ENCODE data around the gene TMEM106C.
"Not testable (repeated sequence)": the region's sequence is repeated elsewhere in the genome, so short reads cannot be mapped to it uniquely, and the experiment has no call there.

The TMEM106C gene

DNA sequence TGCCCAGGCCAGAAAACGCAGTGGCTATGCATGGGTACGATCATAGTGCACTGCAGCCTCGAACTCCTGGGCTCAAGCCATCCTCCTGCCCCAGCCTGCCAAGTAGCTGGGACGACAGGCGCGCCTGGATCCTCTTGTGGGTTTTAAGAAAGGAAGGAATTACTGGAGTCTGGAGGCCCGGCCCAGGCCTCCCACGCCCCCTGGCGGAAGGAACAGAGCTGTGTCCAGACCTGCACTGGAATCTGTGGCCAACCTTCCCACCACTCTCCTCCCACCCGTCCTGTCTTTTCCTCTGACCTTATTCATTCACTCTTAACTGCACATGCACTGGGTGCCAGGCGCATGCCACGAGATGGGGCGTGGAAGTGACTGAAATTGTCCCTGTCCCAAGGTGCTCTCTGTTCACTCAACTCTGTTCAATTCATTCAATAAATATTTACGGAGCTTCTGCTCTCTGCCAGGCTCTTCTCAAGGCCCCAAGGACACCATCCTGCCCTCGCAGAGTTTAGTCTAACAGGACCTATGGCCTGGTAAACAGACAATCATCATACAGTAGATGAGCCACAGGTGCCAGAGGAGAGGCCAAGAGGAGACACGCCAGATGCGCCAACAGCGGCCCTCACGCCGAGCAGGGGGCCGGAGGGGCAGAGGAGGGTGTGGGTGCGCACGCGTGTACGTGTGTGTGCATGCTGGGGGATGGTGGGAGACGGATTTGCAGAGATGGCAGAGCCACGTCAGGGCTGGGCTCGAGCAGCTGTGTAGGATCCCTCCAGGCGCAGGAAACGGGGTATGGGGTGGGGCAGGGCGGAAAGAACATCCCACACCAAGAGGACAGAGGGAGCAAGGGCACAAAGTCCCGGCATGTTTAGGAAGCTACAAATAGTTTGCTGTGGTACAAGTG, 13.7 kb upstream of the TMEM106C start:
- DNase-seq (peak; percentile 76), ATAC-seq (peak; percentile 67)

DNA sequence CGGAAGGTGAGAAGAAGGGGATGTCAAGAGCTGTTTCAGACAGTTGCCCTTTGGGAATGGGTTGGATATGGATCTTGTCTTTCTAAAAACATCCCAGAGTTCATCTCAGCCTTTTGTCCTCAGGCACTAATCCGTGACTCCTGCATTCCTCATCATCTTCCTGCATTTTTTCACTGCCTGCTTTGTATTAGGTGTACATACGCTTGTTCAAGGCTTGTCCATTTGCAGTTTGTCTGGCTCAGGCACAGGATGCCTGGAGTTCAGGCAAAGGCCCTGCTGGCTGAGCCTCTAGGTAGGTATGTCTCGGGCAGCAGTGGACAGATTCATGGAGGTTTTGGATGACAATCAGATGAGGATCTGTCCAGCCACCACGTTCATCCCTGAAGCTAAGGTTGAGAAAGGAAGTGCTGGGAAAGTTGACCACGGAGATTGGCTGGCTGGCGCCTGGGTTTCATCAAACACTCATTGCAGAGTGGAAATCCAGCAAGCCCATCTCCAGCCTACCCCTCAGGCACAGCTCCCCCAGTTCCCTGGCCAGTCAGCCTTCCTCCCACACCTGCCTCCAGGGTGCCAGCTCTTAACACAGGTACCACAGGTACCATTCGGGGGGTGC, 12.4 kb upstream of the TMEM106C start:
- DNase-seq: no peak
- no peak for ATAC-seq

DNA sequence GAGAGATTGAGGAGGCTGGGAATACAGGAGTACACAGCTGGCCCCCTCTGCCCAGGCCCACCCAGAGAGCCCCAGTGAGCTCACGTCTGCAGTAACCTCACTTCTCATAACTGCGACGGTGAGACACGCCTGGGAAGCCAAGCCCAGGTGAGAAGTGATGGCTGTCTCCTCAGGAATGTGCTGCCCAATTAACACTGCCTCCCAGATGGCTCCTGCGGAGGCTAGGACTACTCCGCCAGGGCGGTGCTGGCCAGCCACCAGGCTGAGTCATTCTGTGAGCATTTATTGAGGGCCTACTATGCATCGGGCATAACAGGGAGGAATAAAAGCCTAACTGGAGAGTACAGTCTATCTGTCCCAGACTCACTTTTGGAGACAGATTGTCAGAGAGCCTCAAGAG, 9.3 kb upstream of the TMEM106C start:
- ATAC-seq (no peak), DNase-seq (no peak)

DNA sequence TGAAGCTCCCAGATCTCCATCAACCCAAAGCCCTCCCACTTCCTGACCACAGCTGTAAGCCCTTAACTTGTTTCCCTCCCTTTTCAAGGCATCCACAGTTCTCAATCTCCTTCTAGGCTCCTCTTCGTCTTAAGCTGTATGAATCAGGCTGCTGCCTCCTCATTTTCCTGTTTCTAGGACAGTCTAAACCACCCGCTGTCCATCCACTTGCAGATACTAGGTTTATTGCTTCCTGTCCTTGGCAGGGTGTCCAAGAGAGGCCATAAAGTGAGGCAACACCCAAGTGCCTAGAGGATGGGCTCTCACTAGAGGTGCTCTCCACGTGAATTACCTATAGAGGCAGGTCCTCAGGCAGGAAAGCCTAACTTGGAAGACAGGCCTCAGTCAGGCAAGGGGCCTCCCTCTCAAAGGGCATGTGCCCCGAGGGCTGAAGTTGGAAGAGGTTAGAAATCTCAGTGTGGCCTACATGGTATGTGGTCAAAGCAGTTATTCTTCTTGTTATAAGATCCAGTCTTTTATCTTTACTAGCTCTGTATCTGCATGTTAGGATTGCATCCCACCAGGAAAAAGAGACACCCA, 8.8 kb upstream of the TMEM106C start:
- DNase-seq (no peak), ATAC-seq (no peak)

DNA sequence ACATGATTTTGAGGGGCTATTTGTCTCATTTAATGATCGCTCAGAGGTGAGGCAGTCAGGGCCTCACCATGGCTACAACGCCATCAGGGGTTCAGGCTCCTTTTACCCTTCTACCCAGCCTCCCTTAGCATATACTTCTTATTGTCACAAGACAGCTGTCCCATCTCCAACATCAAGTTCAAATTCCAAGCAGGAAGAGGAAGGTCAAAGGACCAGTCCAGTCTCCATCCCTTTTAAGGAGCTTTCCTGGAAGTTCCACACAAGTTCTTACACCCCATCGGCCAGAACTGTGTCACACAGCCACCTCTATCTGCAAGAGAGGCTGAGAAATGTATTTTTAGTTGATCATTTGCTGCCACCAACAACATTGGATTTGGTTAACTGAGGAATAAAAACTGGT, 8.3 kb upstream of the TMEM106C start:
- DNase-seq (no peak), ATAC-seq (no peak)

DNA sequence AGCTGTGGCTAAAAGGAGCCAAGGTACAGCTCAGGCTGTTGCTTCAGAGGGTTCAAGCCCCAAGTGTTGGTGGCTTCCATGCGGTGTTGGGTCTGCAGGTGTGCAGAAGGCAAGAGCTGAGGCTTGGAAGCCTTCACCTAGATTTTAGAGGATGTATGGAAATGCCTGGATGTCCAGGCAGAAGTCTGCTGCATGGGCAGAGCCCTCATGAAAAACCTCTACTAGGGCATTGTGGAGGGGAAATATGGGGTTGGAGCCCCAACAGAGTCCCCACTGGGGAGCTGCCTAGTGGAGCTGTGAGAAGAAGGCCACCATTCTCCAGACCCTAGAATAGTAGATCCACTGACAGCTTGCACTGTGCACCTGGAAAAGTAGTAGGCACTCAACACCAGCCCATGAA, 5.7 kb upstream of the TMEM106C start:
- not testable (repeated sequence) for ATAC-seq, DNase-seq

DNA sequence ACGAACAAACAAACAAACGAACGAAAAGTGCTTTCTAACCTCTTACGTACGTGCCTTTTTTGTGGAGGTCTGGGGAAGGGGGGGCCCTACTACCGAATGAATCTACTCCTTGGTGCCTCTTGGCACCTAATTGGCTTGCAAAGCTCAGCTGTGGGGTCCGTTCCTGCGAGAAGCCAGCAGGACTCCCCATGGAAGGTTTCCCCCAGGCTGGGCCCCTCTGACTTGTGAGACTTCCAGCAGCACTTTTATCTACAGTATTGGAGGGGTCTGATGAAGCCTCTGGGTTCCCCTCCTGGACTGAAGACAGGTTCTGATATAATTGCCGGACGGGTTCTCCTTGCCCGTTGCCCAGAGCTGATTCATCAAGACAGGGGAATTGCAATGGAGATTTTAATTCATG, 1.2 kb upstream of the TMEM106C start:
- ATAC-seq: no peak
- no peak for DNase-seq

DNA sequence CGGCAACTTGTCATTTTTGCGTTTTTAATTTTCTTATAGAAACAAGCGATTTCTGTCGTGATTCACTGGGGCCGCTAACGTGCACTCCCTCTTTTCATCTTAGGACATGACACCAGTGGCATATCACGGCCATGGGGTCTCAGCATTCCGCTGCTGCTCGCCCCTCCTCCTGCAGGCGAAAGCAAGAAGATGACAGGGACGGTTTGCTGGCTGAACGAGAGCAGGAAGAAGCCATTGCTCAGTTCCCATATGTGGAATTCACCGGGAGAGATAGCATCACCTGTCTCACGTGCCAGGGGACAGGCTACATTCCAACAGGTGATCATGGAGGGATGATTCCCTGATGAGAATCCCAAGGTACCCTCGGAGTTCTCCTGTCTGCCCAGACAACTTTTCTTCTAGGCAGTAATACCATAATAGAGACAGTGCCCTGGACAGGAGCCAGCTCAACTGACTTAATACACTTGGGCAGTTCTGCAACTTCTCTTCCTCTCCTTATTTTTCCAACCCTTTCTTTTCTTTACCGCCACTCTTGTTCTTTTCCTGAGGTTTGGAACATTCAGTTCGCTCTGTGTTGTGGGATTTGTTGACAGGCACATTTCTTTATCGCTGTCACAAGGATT, 821 bp downstream of the TMEM106C start:
- ATAC-seq (no peak), DNase-seq (peak; percentile 36)

DNA sequence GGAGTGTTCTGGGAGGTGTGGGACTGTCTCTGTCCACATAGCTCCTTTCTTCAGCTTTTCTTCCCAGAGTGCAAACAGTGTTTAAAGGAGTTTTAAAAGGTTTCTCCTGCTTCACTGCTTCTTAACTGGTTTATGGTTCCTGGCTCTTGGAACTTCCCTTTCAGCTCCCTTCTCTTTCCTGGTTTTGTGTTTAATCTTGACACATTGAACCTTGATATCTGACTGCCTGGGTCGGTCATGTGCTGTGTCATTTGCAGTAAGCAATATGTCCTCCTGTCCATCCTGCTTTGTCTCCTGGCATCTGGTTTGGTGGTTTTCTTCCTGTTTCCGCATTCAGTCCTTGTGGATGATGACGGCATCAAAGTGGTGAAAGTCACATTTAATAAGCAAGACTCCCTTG, 2.2 kb downstream of the TMEM106C start:
- ATAC-seq: no peak
- DNase-seq: no peak

DNA sequence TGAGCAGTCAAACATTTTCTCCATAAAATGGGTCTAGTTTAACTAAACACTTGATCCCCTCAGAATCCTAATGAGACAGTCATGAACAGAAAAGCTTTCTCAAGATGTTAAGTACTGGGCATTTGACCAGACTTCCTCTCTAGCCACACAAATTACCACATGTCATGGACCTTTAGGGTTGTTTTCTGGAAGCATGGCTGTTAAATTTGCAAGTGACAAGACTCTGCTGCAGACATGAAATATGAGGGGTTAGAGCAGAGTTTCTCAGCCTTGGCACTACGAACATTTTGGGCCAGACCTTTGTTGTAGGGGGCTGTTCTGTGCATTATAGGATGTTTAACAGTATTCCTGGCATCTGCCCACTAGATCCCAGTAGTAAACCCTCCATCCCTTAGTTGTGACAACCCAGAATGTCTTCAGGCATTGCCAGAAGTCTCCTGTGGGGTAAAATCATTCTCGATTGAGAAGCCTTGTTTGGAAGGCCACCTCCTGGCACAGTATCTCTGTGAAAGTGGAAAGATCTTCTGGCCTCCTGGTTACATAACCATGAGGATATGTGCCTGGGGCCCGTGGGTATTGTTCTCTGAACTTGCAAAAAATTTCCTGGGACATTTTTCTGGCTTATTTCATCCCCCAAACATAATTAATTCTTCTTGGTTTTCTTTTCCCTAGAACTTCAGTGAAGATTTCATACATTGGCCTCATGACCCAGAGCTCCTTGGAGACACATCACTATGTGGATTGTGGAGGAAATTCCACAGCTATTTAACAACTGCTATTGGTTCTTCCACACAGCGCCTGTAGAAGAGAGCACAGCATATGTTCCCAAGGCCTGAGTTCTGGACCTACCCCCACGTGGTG, 4.3 kb downstream of the TMEM106C start:
- ATAC-seq (no peak), DNase-seq (no peak)

DNA sequence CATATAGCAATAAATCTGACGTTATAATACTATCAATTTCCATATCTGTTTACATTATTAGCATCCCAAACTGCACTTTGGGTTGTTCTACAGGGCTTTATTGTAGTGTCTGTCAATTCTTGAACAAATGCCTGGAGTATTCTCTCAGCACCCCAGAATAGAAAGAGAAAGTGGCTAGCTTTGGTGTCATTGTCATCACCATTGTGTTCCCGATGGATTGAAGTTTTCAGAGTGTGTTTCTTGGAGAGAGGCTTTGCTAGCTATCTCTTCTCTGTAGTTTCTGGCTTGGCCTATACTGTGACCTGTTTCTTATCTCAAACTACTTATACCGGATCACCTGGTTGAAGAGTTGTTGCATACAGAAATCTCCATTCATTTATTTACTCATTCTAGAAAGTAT, 6.4 kb downstream of the TMEM106C start:
- DNase-seq: no peak
- no peak for ATAC-seq

DNA sequence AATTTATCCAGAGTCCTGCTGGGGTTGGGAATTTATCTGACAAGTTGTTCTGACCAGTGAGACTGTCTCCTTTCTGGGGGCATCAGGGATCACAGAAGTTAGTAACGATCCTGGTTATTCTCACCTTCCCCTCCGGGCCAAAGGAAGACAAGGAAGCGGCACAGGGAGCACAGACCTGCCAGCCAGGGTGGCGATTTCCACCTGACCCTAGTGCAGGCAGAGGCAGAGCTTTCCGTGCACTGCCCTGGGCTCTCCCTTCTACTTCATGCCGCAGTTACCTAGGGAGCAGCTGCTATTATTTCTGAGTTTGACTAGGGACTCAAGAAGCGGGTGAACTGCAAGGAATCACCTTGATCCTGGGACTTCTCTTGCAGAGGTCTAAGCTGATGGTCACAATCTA, 7.4 kb downstream of the TMEM106C start:
- no peak for ATAC-seq
- no peak for DNase-seq

DNA sequence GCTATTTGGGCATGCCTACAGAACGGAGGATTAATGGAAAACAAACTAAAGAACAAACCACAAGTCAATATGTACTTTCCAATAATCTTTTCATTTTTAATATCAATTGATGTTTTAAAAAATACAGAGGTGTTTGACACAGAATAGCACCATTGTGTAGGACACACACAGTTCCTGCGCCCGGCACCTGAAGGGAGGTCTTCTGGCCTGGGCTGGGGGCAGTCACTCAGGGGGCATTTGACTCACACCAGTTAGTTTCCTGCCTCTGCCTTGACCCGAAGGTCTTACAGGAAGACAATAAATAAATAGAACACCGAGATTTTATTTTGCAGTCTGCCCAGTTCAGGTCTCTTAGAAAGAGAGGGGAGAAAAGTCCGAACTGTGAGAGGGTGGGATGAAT, 9.5 kb downstream of the TMEM106C start:
- DNase-seq (no peak), ATAC-seq (no peak)

DNA sequence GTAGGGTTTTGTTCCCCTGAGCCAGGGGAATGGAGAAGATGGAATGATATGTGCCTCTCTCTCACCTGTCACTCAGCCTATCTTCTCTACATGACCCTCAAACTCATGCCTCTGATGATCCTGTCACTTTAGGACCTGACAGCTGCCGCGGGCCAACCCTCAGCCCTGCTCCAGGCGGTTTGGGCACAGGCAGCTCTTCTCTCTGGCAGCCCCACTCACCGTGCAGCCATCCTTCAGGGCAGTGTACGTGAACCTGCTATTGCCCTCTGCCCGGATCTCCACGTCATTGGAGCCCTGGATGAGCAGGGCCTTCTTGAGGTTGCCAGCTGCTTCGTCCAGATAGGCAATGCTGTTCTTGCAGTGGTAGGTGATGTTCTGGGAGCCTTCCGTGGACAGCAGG, 10.5 kb downstream of the TMEM106C start:
- ATAC-seq (no peak), DNase-seq (no peak)

DNA sequence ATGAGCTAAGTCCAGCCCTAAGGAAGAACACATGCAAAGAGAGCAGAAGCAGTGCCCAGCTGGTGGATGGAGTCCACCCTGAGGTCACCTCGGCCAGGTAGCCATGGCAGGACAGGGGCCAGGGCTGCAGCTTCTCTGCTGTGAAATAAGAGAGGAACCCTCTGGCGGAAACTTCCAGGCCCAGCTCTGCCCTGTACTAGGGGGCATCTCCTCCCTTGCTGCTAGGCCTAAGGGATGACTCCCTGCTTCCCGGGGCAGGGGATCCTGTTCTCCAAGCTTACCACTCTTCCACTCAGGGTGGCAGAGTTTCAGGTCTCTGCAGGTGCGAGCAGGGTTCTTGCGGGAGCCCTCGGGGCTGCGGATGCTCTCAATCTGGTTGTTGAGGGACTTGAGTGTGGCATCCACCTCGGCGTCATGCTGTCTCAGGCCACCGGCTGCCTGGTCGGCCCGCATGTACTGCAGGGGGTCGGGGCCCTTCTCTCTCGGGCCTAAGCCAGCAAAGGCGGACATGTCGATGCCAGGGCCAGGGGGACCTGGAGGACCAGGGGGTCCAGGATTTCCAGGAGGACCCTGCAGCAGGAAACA, 11.7 kb downstream of the TMEM106C start:
- ATAC-seq: no peak
- no peak for DNase-seq

DNA sequence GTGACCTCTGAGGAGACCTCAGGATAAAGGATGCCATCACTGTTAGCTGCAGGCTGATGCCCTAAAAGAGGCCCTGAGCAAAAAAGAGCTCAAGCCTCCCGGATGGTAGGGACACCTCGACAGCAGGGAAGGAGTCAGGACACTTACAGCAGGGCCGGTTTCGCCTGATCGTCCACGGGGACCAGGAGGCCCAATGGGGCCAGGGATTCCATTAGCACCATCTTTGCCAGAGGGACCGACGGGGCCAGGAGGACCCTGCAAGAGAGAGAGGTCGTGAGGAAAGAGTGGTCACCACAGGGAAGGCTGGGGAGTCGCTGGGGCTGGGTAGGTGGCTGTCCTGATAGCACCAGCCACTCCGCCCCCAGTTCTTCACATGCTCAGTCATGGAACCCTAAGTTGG, 12.4 kb downstream of the TMEM106C start:
- DNase-seq (no peak), ATAC-seq (no peak)

DNA sequence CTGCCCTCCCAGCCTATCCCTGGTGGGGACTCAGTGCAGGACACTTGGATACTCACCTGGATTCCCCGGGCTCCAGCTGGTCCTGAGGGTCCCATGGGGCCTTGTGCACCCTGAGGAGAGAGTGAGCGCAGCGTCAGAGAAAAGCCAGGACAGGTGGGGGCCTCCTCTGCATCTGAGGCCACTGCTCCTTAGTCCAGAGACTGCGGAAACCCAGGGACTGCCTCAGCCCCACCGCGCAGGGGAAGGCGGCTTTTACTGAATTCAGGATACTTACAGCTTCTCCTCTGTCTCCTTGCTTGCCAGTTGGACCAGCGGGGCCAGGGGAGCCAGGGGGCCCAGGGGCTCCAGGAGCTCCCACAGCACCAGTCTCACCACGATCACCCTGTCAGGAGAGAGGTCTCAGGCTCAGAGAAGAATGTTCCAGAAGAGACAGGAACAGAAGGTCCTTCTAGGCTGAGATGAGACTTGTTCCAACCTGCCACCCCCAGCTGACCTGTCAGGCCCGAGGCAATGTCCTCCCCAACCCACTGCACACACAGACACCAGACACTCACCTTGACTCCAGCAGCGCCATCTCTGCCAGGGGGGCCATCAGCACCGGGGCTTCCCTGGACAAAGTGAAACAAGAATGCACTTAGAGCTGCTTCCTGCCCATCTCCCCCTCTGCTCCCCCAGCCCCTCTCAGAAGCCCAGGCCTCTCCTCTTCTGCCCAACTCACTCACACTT, 13.8 kb downstream of the TMEM106C start:
- ATAC-seq (no peak), DNase-seq (no peak)

DNA sequence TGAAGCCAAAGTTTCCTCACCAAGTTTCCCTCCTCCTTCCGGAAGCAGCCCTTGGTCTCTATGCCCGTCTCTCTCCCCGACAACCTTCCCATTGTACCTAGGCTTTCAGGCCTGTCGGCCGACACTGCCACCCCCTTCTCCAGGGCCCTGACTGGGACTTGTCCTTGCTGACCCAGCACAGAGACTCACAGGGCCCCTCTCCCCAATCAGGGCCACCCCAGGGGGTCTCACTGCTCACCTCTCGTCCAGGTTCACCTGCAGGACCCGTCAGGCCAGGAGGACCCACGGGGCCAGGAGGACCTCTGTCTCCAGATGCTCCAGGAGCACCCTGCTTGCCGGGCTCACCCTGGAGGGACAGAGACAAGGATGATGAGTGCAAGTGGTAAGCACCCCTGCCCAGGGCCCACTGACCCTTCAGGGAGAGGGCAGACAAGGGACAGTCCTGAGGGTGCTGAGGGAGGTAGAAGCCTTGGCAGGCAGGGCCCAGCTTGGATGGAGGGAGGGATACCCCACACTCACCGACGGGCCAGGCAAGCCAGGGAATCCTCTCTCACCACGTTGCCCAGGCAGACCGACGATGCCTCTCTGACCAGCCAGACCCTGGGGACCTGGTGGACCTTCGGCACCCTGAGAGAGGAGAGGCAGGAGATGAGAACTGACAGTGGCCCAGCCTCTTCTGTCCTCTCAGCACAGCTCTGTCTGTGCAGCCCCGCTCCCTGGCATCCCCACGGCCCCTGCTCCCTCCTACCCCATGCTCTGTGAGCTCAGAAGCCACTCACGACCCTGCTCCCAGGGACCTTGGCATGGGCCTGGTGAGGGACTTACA, 14.6 kb downstream of the TMEM106C start:
- no peak for ATAC-seq
- DNase-seq: no peak

DNA sequence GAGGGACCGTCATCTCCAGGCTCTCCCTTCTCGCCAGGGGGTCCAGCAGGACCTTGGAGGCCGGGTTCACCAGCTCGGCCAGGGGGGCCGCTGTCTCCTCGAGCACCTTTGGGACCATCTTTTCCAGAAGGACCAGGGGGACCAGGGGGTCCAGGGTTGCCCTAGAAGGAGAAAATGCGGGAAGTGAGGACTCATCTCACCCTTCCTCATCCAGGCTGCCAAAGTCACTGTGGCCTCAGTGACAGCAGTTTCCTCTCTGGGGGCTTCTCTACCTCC, 15.1 kb downstream of the TMEM106C start:
- ATAC-seq (no peak), DNase-seq (no peak)

DNA sequence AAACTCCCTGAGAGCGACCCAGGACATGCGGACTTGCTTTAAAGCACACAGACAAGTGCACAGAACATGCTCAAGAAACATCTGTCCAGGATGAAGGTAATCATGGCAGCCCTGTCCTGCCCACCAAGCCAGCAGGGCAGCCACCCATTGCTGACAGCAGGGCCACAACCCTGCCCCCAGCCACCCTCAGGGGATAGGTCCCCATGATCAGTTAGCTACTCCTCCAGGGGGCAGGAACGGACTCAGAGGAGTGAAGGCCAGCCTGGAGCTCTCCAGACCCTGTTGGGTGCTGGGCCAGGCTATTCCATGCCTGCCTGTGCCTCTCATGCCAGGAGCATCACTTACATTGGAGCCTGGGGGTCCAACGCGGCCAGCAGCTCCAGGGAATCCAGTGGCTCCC, 15.8 kb downstream of the TMEM106C start:
- ATAC-seq (no peak), DNase-seq (no peak)

Measured in stimulated activated naive CD8-positive, alpha-beta T cell treated with anti-CD3 and anti-CD28 coated beads, Interleukin-15, Interleukin-2, amounts not matched to agents 100 U/mL and 50 U/mL, for 24 hours (primary cell).